ENCODE results near the gene MYCBPAP. TPM values are rescaled to one million over a fixed set of nuclear protein-coding genes. Genes with fewer than 3 reads are reported as not detected.

Gene MYCBPAP
- total RNA-seq, 6 experiments from 2014 or later: 0.12 to 0.76 (median 0.28) TPM

DNA sequence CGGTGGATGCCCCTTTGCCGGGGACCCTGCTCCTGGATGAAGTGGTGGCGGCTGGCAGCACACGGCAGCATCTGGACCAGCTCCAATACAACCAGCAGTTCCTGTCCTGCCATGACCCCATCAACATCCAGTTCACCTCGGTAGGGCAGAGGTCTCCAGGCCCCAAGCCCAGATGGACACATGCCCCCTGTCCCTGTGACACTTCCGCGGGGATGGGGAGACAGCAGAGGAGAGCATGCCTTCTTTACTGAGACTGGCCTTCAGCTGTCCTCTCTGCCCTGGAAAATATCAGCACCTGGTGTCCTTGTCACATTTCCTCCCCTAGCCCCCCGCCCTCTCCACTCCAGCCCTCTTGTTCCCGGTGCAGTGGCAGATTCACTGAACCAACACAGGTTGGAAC, 45.8 kb upstream of the MYCBPAP start:
- no peaks in the 10 kb centered on the region for H3K9me3 Mint-ChIP-seq
- peaks cover 10% of the 10 kb centered on the region for H3K27me3 Mint-ChIP-seq (ENCODE audit: insufficient read depth)
- no peak for DNase-seq
- no peak overlapping the region for H3K4me3 Mint-ChIP-seq
- H3K36me3 Mint-ChIP-seq (ENCODE audit: low read depth): no peaks in the 10 kb centered on the region
- TF ChIP-seq, protein P1, sequence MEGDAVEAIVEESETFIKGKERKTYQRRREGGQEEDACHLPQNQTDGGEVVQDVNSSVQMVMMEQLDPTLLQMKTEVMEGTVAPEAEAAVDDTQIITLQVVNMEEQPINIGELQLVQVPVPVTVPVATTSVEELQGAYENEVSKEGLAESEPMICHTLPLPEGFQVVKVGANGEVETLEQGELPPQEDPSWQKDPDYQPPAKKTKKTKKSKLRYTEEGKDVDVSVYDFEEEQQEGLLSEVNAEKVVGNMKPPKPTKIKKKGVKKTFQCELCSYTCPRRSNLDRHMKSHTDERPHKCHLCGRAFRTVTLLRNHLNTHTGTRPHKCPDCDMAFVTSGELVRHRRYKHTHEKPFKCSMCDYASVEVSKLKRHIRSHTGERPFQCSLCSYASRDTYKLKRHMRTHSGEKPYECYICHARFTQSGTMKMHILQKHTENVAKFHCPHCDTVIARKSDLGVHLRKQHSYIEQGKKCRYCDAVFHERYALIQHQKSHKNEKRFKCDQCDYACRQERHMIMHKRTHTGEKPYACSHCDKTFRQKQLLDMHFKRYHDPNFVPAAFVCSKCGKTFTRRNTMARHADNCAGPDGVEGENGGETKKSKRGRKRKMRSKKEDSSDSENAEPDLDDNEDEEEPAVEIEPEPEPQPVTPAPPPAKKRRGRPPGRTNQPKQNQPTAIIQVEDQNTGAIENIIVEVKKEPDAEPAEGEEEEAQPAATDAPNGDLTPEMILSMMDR (IDR thresholded peaks at IDR 0.05): no peak
- H3K27ac Mint-ChIP-seq: no peak overlapping the region
- H3K4me1 Mint-ChIP-seq (ENCODE audit: low read depth): peaks cover 15% of the 10 kb centered on the region

DNA sequence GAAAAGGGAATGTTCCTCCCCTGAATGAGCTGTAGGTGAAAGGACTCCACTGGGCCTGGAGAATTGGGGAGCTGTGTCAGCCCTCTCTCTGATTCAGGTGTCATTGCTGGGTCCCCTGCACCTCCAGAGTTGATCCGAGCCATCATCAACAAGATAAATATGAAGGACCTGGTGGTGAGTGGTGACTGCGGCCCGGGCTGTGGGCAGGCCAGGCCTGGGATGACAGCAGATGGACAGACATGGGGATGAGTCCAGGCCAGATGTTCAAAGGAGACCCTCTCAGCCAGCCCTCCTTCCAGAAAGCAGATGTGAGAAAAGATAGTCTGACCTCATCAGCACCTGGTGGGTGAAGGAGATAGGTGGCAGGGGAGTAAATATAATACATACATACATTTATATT, 44.1 kb upstream of the MYCBPAP start:
- Mint-ChIP-seq H3K36me3 (ENCODE audit: low read depth) (no peaks in the 10 kb centered on the region; the same call in 1 of the 2 replicates), H3K4me1 (ENCODE audit: low read depth) (peaks cover 4% of the 10 kb centered on the region), H3K27me3 (ENCODE audit: insufficient read depth) (peaks cover 18% of the 10 kb centered on the region), H3K27ac (no peak overlapping the region), H3K9me3 (no peaks in the 10 kb centered on the region), H3K4me3 (no peak overlapping the region)
- TF ChIP-seq, protein P1 (IDR thresholded peaks at IDR 0.05): no peak
- no peak for DNase-seq

DNA sequence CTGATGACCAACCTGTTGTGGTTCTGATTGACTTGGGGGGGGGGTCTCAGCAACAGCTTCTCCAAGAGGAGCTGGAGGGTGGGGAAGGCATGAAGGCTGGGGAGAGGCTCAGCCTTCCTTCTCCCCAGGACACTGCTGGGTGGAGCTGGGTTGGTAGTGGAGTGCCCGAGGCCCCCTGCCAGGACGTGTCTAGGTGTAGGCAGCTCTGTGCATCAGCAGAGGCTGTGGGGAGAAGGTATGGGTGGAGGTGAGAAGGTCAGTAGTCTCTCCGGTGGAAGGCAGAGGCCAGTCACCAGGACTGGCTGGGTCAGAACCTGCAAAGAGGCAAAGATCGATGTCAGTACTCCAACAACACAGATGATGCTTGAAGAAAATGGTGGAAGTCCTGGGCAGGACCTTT, 43.5 kb upstream of the MYCBPAP start:
- no peak for DNase-seq
- H3K27ac Mint-ChIP-seq: no peak overlapping the region
- no peak overlapping the region for H3K4me3 Mint-ChIP-seq
- H3K27me3 Mint-ChIP-seq (ENCODE audit: insufficient read depth): peaks cover 18% of the 10 kb centered on the region
- TF ChIP-seq, protein P1 (IDR thresholded peaks at IDR 0.05): no peak
- H3K36me3 Mint-ChIP-seq (ENCODE audit: low read depth): no peaks in the 10 kb centered on the region; the same call in 1 of the 2 replicates
- no peaks in the 10 kb centered on the region for H3K4me1 Mint-ChIP-seq (ENCODE audit: low read depth)
- no peaks in the 10 kb centered on the region for H3K9me3 Mint-ChIP-seq

DNA sequence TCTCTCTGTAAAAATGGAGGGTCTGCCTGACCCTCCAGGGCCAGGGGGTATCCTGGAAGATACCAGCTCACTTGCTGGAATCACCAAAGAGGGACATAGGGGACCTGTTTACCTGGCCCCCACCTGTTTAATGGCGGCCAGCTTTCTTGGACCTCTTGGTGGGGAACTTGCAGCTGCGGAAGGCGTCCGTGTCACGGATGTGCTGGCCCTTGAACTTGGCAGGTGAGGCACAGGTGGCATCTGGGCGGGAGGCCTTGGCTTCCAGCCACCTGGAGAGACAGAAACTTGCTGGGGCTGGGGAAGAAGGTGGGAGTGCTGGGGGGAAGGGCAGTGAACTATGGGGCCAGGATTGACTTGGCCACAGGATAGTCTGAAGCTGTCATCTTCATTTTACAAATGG, 43.1 kb upstream of the MYCBPAP start:
- no peak overlapping the region for H3K27ac Mint-ChIP-seq
- no peaks in the 10 kb centered on the region; the same call in 1 of the 2 replicates for H3K36me3 Mint-ChIP-seq (ENCODE audit: low read depth)
- TF ChIP-seq, protein P1 (IDR thresholded peaks at IDR 0.05): no peak
- H3K9me3 Mint-ChIP-seq: no peaks in the 10 kb centered on the region
- peaks cover 18% of the 10 kb centered on the region for H3K27me3 Mint-ChIP-seq (ENCODE audit: insufficient read depth)
- DNase-seq: no peak
- no peaks in the 10 kb centered on the region for H3K4me1 Mint-ChIP-seq (ENCODE audit: low read depth)
- no peak overlapping the region for H3K4me3 Mint-ChIP-seq

DNA sequence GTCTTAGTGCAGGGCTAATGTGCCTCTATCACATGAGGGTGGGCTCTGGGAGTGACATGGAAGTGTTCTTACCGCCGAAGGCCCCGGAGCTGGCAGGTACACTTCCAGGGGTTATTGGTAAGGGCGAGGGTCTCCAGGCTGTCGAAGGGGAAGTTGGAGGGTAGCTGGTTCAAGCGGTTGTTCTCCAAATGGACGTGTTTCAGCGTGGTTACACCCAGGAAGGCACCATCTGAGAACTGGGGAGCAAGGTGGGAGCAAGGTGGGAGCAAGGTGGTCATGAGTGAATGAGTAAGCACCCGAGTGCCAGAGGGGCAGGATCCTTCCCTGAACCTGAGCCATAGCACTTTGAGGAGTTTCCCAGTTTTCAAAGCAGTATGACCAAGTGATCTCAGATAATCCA, 42.6 kb upstream of the MYCBPAP start:
- no peak for DNase-seq
- Mint-ChIP-seq H3K4me1 (ENCODE audit: low read depth) (no peaks in the 10 kb centered on the region), H3K27me3 (ENCODE audit: insufficient read depth) (peaks cover 18% of the 10 kb centered on the region), H3K9me3 (no peaks in the 10 kb centered on the region), H3K4me3 (no peak overlapping the region), H3K36me3 (ENCODE audit: low read depth) (no peaks in the 10 kb centered on the region; the same call in 1 of the 2 replicates), H3K27ac (no peak overlapping the region)
- TF ChIP-seq, protein P1 (IDR thresholded peaks at IDR 0.05): no peak
